SK-N-SH treated with all-trans-retinoic acid at 6 μM for 48 hours (cell line): ENCODE data around the gene TEX2.

Experiments
- ARNTL ChIP-seq: fragments of 450-650 bp; formaldehyde crosslinking; IDR thresholded peaks from 2 replicates; pipeline ENCODE4 v1.5.0; 2020; ENCODE audit warnings: low read depth, mild to moderate bottlenecking, moderate library complexity, borderline replicate concordance
- BACH2 ChIP-seq: fragments of 250-450 bp; sonication (Bioruptor Pico); IDR thresholded peaks from 2 replicates; pipeline ENCODE4 v1.9.0; 2021; ENCODE audit warnings: mild to moderate bottlenecking, borderline replicate concordance
- CREB5 ChIP-seq: fragments of 250-450 bp; sonication (Bioruptor Pico); IDR thresholded peaks from 2 replicates; pipeline ENCODE4 v1.5.1; 2020; ENCODE audit warnings: low read depth, mild to moderate bottlenecking, moderate library complexity
- CSDC2 ChIP-seq: fragments of 250-450 bp; sonication (Bioruptor Pico); IDR thresholded peaks from 2 replicates; pipeline ENCODE4 v1.5.0; 2020; ENCODE audit warnings: mild to moderate bottlenecking, moderate library complexity
- ESRRG ChIP-seq: fragments of 250-450 bp; sonication (Bioruptor Pico); IDR thresholded peaks from 2 replicates; pipeline ENCODE4 v1.6.1; 2021; ENCODE audit warnings: mild to moderate bottlenecking
- GLIS3 ChIP-seq: fragments of 250-450 bp; sonication (Bioruptor Pico); IDR thresholded peaks from 2 replicates; pipeline ENCODE4 v1.5.0; 2020; ENCODE audit warnings: mild to moderate bottlenecking, moderate library complexity
- PATZ1 ChIP-seq: fragments of 250-450 bp; sonication (Bioruptor Pico); IDR thresholded peaks from 2 replicates; pipeline ENCODE4 v1.8.0; 2020; ENCODE audit warnings: mild to moderate bottlenecking, moderate library complexity, borderline replicate concordance
- POU6F1 ChIP-seq: fragments of 250-450 bp; sonication (Bioruptor Pico); IDR thresholded peaks from 2 replicates; pipeline ENCODE4 v1.8.0; 2021; ENCODE audit warnings: low read depth, mild to moderate bottlenecking, moderate library complexity, borderline replicate concordance
- TCF4 ChIP-seq: fragments of 250-450 bp; sonication (Bioruptor Pico); IDR thresholded peaks from 2 replicates; pipeline ENCODE4 v1.8.0; 2021; ENCODE audit warnings: mild to moderate bottlenecking, moderate library complexity, borderline replicate concordance
- TOX ChIP-seq: fragments of 250-450 bp; sonication (Bioruptor Pico); IDR thresholded peaks from 2 replicates; pipeline ENCODE4 v1.8.0; 2021; ENCODE audit warnings: mild to moderate bottlenecking, moderate library complexity, borderline replicate concordance
- ZFP3 ChIP-seq: fragments of 250-450 bp; sonication (Bioruptor Pico); IDR thresholded peaks from 2 replicates; pipeline ENCODE4 v1.5.0; 2020; ENCODE audit warnings: mild to moderate bottlenecking, moderate library complexity

DNA sequence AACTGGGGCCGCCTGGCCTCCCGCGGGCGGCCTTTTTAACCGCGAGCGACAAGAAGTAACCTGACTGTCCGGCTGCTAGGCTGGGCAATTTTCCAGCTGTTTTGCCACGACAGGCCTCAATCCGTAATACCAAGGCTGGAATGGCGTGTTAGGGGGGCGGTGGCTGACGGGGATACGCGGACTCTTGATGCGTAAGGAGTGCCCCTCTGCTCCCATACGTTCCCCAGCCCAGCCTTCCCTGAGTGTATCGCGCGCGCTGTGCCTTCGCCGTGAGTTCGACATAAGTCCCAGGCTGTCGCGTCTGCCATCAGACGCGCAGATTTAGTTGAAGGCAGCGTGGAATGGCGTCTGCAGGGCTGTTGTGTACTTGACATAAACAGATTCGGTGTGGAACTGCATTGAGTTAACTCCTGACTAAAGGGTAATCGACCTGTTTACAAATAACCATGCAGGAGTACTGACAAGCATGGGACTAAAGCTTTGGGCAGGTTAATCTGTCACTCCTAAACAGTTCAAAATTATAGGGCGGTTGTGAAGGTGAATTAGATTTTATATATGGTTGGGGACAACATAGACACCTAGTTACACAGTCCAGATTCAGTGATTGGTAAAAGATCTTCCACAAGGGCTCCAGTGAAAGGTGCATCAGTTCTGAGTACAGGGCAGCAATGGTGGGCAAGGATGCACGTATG, 116.5 kb downstream of the TEX2 start:
- no peak; the same call in 1 of the 2 replicates for TF ChIP-seq PATZ1
- TF ChIP-seq ARNTL (CRISPR knock-in tag), result no peak
- no peak for TF ChIP-seq BACH2 (CRISPR knock-in tag)
- no peak; the same call in 1 of the 2 replicates for TF ChIP-seq CREB5 (CRISPR knock-in tag)
- peak; percentile 11; the same call in 1 of the 2 replicates for TF ChIP-seq CSDC2 (CRISPR knock-in tag)
- TF ChIP-seq GLIS3 (CRISPR knock-in tag), result peak; percentile 27; the same call in 1 of the 2 replicates
- TF ChIP-seq POU6F1 (CRISPR knock-in tag), result no peak
- TF ChIP-seq TCF4, result no peak
- no peak for TF ChIP-seq ESRRG (CRISPR knock-in tag)
- no peak for TF ChIP-seq TOX (CRISPR knock-in tag)
- TF ChIP-seq ZFP3 (CRISPR knock-in tag), result no peak
